OCI-LY3 (cell line): ENCODE measurements around the gene PRDX5.

Experiments
- H2AFZ ChIP-seq: fragments of 200-600, 300-600 bp; shearing (Covaris generic); 2 replicates; pipeline ENCODE4 v1.6.0; 2014; ENCODE audit warnings: antibody characterized with exemption, low read depth, low read length
- H3K27ac ChIP-seq: fragments of 200-600, 300-600 bp; sonication (generic); 2 replicates; pipeline ENCODE4 v1.5.1; 2014; ENCODE audit warnings: mild to moderate bottlenecking, low read length, moderate library complexity, mixed read lengths
- H3K27me3 ChIP-seq: fragments of 200-600, 300-600 bp; sonication (generic); 2 replicates; pipeline ENCODE4 v1.6.1; 2014; ENCODE audit warnings: low read depth, low read length, mixed read lengths
- H3K36me3 ChIP-seq: fragments of 200-600, 300-600 bp; sonication (generic); replicated peaks from 2 replicates; pipeline ENCODE3; 2014; ENCODE audit warnings: low read depth, low read length, mixed read lengths
- H3K4me1 ChIP-seq: fragments of 300-600, 200-600 bp; sonication (generic); 2 replicates; pipeline ENCODE4 v1.6.1; 2014; ENCODE audit warnings: low read length, mixed read lengths
- H3K4me2 ChIP-seq: fragments of 200-600, 300-600 bp; sonication (generic); 2 replicates; pipeline ENCODE4 v1.6.1; 2014; ENCODE audit warnings: low read length, mixed read lengths
- H3K4me3 ChIP-seq: fragments of 300-600, 200-600 bp; sonication (generic); 2 replicates; pipeline ENCODE4 v1.5.1; 2014; ENCODE audit warnings: antibody characterized with exemption, mild to moderate bottlenecking, low read length, moderate library complexity
- H3K79me2 ChIP-seq: fragments of 300-600, 200-600 bp; shearing (Covaris generic); 2 replicates; pipeline ENCODE4 v1.6.1; 2014; ENCODE audit warnings: mild to moderate bottlenecking, low read length, mixed read lengths
- H3K9ac ChIP-seq: fragments of 300-600, 200-600 bp; shearing (Covaris generic); 2 replicates; pipeline ENCODE4 v1.6.0; 2014; ENCODE audit warnings: mild to moderate bottlenecking, low read length, moderate library complexity
- H3K9me3 ChIP-seq: fragments of 200-600, 300-600 bp; shearing (Covaris generic); 2 replicates; pipeline ENCODE4 v1.6.1; 2014; ENCODE audit warnings: low read length, mixed read lengths; ENCODE audit not compliant: insufficient read depth
- H4K20me1 ChIP-seq: fragments of 200-600, 300-600 bp; sonication (generic); 2 replicates; pipeline ENCODE4 v1.6.1; 2016; ENCODE audit warnings: low read length, mixed read lengths; ENCODE audit not compliant: insufficient read depth
- CTCF ChIP-seq: fragments of 200-600, 300-600 bp; sonication (generic); IDR thresholded peaks from 2 replicates; pipeline ENCODE4 v1.5.1; 2014; ENCODE audit warnings: antibody characterized with exemption, low read length, low read depth
- EZH2phosphoT487 ChIP-seq: fragments of 200-600 bp; shearing (Covaris generic); IDR thresholded peaks from 2 replicates; pipeline ENCODE4 v1.6.1; 2018; ENCODE audit warnings: antibody characterized with exemption, mixed run types, low read depth

The PRDX5 gene

GRCh38 chr11:64364435-64364834 lies 46.5 kb downstream of the PRDX5 start:
- no peak for TF ChIP-seq EZH2phosphoT487
- TF ChIP-seq CTCF: no peak
- no peaks in the 10 kb centered on the region for H4K20me1 ChIP-seq
- H3K4me1 ChIP-seq: peaks cover 35% of the 10 kb centered on the region
- no peaks in the 10 kb centered on the region for H3K9me3 ChIP-seq
- no peak overlapping the region for H3K4me2 ChIP-seq
- H3K4me3 ChIP-seq: no peak overlapping the region
- H3K36me3 ChIP-seq: peaks cover 46% of the 10 kb centered on the region
- H3K9ac ChIP-seq: no peak overlapping the region
- no peaks in the 10 kb centered on the region for H3K27me3 ChIP-seq
- peaks cover 5% of the 10 kb centered on the region for H3K79me2 ChIP-seq
- H3K27ac ChIP-seq: no peak overlapping the region
- H2AFZ ChIP-seq: no peak overlapping the region

- Histone ChIP-seq H3K27me3 (no peaks in the 10 kb centered on the region), H4K20me1 (no peaks in the 10 kb centered on the region), H3K9ac (no peak overlapping the region), H3K4me3 (no peak overlapping the region), H2AFZ (no peak overlapping the region), H3K27ac (no peak overlapping the region), H3K9me3 (no peaks in the 10 kb centered on the region), H3K4me2 (no peak overlapping the region), H3K4me1 (peaks cover 30% of the 10 kb centered on the region), H3K79me2 (no peaks in the 10 kb centered on the region; the same call in 1 of the 2 replicates), H3K36me3 (peaks cover 50% of the 10 kb centered on the region)
- no peak for TF ChIP-seq CTCF
- TF ChIP-seq EZH2phosphoT487: no peak
These were observed 47.0 kb downstream of the PRDX5 start for GRCh38 chr11:64364911-64365310.

GRCh38 chr11:64366751-64367150 lies 48.8 kb downstream of the PRDX5 start:
- Histone ChIP-seq H3K4me3 (no peak overlapping the region), H3K9ac (no peak overlapping the region), H3K27me3 (no peaks in the 10 kb centered on the region), H3K4me2 (no peak overlapping the region), H3K4me1 (peaks cover 12% of the 10 kb centered on the region), H3K36me3 (peaks cover 52% of the 10 kb centered on the region), H3K9me3 (no peaks in the 10 kb centered on the region), H2AFZ (no peak overlapping the region), H3K27ac (no peak overlapping the region), H4K20me1 (no peaks in the 10 kb centered on the region), H3K79me2 (no peaks in the 10 kb centered on the region)
- no peak for TF ChIP-seq CTCF
- no peak for TF ChIP-seq EZH2phosphoT487

- TF ChIP-seq EZH2phosphoT487 (no peak), CTCF (no peak)
- Histone ChIP-seq H3K9me3 (no peaks in the 10 kb centered on the region), H3K4me2 (no peak overlapping the region), H3K9ac (no peak overlapping the region), H3K4me1 (peaks cover 6% of the 10 kb centered on the region; the same call in 1 of the 2 replicates), H2AFZ (no peak overlapping the region), H3K4me3 (no peak overlapping the region), H3K79me2 (no peaks in the 10 kb centered on the region), H3K36me3 (peaks cover 43% of the 10 kb centered on the region), H3K27me3 (no peaks in the 10 kb centered on the region), H4K20me1 (no peaks in the 10 kb centered on the region), H3K27ac (no peak overlapping the region)
These were observed 50.2 kb downstream of the PRDX5 start for GRCh38 chr11:64367931-64368672.
